RWPE2 (cell line): ENCODE results near the gene IL15.

Source experiments
- ATAC-seq: fragments of 200-7000 bp; cut with Tn5 transposase; 3 replicates; pipeline ENCODE4 v1.9.1; 2021; ENCODE audit warnings: low read depth
- DNase-seq: peaks from one replicate; pipeline ENCODE4 v3.0.0-alpha.2; 2020; ENCODE audit warnings: low spot score
- H3K27ac ChIP-seq: fragments of 450-650 bp; 2 replicates; pipeline ENCODE4 v1.5.1; 2017; ENCODE audit warnings: mild to moderate bottlenecking; ENCODE audit not compliant: poor library complexity, severe bottlenecking
- H3K27me3 ChIP-seq: fragments of 250-450 bp; sonication (Bioruptor Pico); 2 replicates; pipeline ENCODE4 v1.5.1; 2021; ENCODE audit warnings: mild to moderate bottlenecking, moderate library complexity; ENCODE audit not compliant: insufficient read depth, poor library complexity, severe bottlenecking
- H3K36me3 ChIP-seq: fragments of 250-450 bp; sonication (Bioruptor Pico); 2 replicates; pipeline ENCODE4 v1.5.1; 2020; ENCODE audit warnings: low read depth, mild to moderate bottlenecking, moderate library complexity
- H3K4me1 ChIP-seq: fragments of 250-450 bp; sonication (Bioruptor Pico); 2 replicates; pipeline ENCODE4 v1.5.1; 2021; ENCODE audit warnings: mild to moderate bottlenecking, moderate library complexity; ENCODE audit not compliant: insufficient read depth, poor library complexity, severe bottlenecking
- H3K4me3 ChIP-seq: fragments of 250-450 bp; sonication (Bioruptor Pico); 2 replicates; pipeline ENCODE4 v1.5.1; 2021; ENCODE audit warnings: mild to moderate bottlenecking, moderate library complexity; ENCODE audit not compliant: severe bottlenecking
- H3K9me3 ChIP-seq: fragments of 250-450 bp; sonication (Bioruptor Pico); 2 replicates; pipeline ENCODE4 v1.5.1; 2021; ENCODE audit warnings: mild to moderate bottlenecking, moderate library complexity; ENCODE audit not compliant: severe bottlenecking
- CTCF ChIP-seq: fragments of 450-650 bp; IDR thresholded peaks from one replicate; pipeline ENCODE4 v1.5.1; 2017; ENCODE audit warnings: mild to moderate bottlenecking, moderate library complexity; ENCODE audit not compliant: poor library complexity, severe bottlenecking

The IL15 gene

GRCh38 chr4:141660880-141661279, 24.5 kb downstream of the IL15 start:
- no peaks in the 10 kb centered on the region for H3K36me3 ChIP-seq
- no peaks in the 10 kb centered on the region for H3K27me3 ChIP-seq
- ATAC-seq = no peak
- no peaks in the 10 kb centered on the region for H3K9me3 ChIP-seq
- no peaks in the 10 kb centered on the region for H3K4me1 ChIP-seq
- H3K4me3 ChIP-seq = no peak overlapping the region
- no peak for DNase-seq
- no peak for TF ChIP-seq CTCF
- H3K27ac ChIP-seq = no peak overlapping the region

GRCh38 chr4:141668200-141668910, 32.0 kb downstream of the IL15 start:
- Histone ChIP-seq H3K36me3 (no peaks in the 10 kb centered on the region), H3K9me3 (no peaks in the 10 kb centered on the region), H3K4me1 (no peaks in the 10 kb centered on the region), H3K27me3 (no peaks in the 10 kb centered on the region), H3K4me3 (no peak overlapping the region), H3K27ac (no peak overlapping the region)
- ATAC-seq (no peak), DNase-seq (no peak)
- no peak for TF ChIP-seq CTCF

- no peak overlapping the region for H3K4me3 ChIP-seq
- H3K36me3 ChIP-seq = no peaks in the 10 kb centered on the region
- no peak overlapping the region for H3K27ac ChIP-seq
- no peaks in the 10 kb centered on the region for H3K9me3 ChIP-seq
- no peak for TF ChIP-seq CTCF
- no peaks in the 10 kb centered on the region for H3K4me1 ChIP-seq
- no peaks in the 10 kb centered on the region for H3K27me3 ChIP-seq
- no peak for ATAC-seq
- DNase-seq = no peak
Observed at GRCh38 chr4:141669501-141669900, 33.1 kb downstream of the IL15 start.

- Histone ChIP-seq H3K36me3 (no peaks in the 10 kb centered on the region), H3K9me3 (no peaks in the 10 kb centered on the region), H3K4me3 (no peak overlapping the region), H3K27me3 (no peaks in the 10 kb centered on the region), H3K4me1 (no peaks in the 10 kb centered on the region), H3K27ac (no peak overlapping the region)
- TF ChIP-seq CTCF = no peak
- DNase-seq (no peak), ATAC-seq (no peak)
Observed at GRCh38 chr4:141675384-141675783, 39.0 kb downstream of the IL15 start.

GRCh38 chr4:141676087-141676670, 39.8 kb downstream of the IL15 start:
- Histone ChIP-seq H3K4me3 (no peak overlapping the region), H3K4me1 (no peaks in the 10 kb centered on the region), H3K27ac (no peak overlapping the region), H3K27me3 (no peaks in the 10 kb centered on the region), H3K9me3 (no peaks in the 10 kb centered on the region), H3K36me3 (no peaks in the 10 kb centered on the region)
- DNase-seq (no peak), ATAC-seq (no peak)
- no peak for TF ChIP-seq CTCF
